ENCODE measurements around the gene RNF208.

RNF208 gene

DNA sequence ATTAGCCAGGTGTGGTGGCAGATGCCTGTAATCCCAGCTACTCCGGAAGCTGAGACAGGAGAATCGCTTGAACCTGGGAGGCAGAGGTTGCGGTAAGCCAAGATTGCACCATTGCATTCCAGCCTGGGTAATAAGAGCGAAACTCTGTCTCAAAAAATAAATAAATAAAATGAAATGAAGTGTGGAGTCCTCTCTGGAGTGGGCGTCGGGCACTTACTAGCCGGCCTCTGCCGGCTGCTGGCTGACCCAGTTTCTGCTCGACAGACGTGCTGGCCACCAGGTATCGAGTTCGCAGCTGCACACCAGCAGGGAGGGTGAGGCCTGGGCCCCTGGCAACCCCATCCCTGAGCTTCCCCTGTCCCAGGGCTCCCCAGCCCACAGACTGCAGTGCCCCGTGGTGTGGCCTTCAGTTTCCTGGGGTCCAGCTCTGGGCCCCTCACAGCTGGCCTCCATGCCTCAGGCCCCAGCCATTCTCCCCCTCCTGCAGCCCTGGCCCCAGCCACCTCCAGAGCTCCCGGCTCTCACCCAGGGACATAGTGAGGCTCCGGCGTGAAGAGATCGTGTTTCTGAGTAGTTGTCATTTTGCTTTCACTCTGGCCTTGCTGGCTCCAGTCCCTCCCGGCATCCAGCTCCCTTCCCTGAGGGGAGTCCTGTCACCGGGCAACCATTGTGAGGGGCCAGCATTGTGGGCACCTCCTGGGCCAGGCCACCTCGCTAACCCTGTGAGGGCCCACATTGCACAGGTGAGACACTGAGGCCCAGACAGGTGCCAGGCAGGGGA lies 25.3 kb upstream of the RNF208 start:
- TF ChIP-seq, protein P1, sequence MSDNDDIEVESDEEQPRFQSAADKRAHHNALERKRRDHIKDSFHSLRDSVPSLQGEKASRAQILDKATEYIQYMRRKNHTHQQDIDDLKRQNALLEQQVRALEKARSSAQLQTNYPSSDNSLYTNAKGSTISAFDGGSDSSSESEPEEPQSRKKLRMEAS (IDR thresholded peaks at IDR 0.05): no peak
- TF ChIP-seq CREB1 (IDR thresholded peaks at IDR 0.05; ENCODE audit: low read depth) (no peak), RAD21 (IDR thresholded peaks at IDR 0.05; ENCODE audit: low read depth) (no peak), EP300 (IDR thresholded peaks at IDR 0.05; ENCODE audit: borderline replicate concordance) (no peak)

DNA sequence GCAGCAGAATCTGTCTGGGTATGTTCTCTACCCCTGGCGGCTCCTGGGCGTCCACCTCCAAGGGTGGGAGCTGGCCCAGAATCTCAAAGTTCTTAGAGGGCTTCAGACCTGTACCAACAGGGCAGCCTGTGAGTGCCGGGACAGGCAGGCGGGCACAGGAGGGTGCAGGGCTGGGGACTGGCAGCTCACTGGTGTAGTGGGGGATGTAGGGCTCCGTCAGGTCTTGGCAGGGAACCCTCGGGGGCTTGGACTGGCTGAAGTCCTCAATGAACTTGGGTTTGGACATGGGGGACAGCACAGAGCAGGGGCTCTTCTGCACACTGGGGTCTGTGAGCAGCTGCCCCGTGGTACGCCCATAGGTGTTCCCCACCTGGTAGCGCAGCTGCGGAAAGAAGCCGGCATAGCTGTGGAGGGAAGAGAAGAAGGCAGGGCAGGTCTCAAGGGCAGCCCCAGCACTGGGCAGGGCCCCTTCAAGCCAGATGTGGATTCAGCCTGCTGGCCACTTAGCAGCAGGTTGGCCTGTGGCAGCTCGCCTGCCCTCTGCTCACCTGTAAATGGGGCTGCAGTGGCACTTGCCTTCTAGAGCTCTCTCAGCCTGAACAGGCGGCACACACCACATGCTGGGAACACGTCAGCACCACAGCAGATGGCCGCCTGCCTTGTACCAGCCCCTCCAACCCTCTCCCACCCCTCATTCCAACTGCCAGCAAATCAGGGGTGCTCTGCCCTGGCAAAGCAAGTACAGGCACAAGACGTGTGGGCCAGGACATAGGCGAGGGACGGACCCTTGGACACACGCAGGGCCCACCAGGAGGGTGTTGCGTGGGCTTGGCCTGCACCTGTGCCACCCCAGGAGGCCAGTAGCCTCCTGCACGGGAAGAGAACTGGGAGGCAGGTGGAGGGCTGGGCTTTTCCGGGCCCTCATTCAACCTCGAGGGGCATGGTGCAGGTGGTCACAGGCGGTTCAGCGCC lies 23.7 kb upstream of the RNF208 start:
- no peak for TF ChIP-seq TCF12 (IDR thresholded peaks at IDR 0.05; ENCODE audit: low read depth)
- no peak for TF ChIP-seq RAD21 (IDR thresholded peaks at IDR 0.05; ENCODE audit: low read depth)
- no peak for TF ChIP-seq FOXM1 (IDR thresholded peaks at IDR 0.05; ENCODE audit: borderline replicate concordance, low read depth)
- TF ChIP-seq YY1 (IDR thresholded peaks at IDR 0.05; ENCODE audit: low read depth): no peak
- no peak for TF ChIP-seq NFIC (IDR thresholded peaks at IDR 0.05)
- no peak for TF ChIP-seq EGR1 (IDR thresholded peaks at IDR 0.05)
- TF ChIP-seq, protein P2, sequence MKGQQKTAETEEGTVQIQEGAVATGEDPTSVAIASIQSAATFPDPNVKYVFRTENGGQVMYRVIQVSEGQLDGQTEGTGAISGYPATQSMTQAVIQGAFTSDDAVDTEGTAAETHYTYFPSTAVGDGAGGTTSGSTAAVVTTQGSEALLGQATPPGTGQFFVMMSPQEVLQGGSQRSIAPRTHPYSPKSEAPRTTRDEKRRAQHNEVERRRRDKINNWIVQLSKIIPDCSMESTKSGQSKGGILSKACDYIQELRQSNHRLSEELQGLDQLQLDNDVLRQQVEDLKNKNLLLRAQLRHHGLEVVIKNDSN (IDR thresholded peaks at IDR 0.05): no peak
- TF ChIP-seq CREB1 (IDR thresholded peaks at IDR 0.05; ENCODE audit: low read depth): no peak
- TF ChIP-seq, protein P3, sequence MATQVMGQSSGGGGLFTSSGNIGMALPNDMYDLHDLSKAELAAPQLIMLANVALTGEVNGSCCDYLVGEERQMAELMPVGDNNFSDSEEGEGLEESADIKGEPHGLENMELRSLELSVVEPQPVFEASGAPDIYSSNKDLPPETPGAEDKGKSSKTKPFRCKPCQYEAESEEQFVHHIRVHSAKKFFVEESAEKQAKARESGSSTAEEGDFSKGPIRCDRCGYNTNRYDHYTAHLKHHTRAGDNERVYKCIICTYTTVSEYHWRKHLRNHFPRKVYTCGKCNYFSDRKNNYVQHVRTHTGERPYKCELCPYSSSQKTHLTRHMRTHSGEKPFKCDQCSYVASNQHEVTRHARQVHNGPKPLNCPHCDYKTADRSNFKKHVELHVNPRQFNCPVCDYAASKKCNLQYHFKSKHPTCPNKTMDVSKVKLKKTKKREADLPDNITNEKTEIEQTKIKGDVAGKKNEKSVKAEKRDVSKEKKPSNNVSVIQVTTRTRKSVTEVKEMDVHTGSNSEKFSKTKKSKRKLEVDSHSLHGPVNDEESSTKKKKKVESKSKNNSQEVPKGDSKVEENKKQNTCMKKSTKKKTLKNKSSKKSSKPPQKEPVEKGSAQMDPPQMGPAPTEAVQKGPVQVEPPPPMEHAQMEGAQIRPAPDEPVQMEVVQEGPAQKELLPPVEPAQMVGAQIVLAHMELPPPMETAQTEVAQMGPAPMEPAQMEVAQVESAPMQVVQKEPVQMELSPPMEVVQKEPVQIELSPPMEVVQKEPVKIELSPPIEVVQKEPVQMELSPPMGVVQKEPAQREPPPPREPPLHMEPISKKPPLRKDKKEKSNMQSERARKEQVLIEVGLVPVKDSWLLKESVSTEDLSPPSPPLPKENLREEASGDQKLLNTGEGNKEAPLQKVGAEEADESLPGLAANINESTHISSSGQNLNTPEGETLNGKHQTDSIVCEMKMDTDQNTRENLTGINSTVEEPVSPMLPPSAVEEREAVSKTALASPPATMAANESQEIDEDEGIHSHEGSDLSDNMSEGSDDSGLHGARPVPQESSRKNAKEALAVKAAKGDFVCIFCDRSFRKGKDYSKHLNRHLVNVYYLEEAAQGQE (IDR thresholded peaks at IDR 0.05; ENCODE audit: low read depth): no peak
- no peak for TF ChIP-seq TEAD4 (IDR thresholded peaks at IDR 0.05)
- TF ChIP-seq TAF1 (IDR thresholded peaks at IDR 0.05; ENCODE audit: low read depth): no peak
- TF ChIP-seq ZBTB7A (IDR thresholded peaks at IDR 0.05; ENCODE audit: low read depth): no peak
- TF ChIP-seq EP300 (IDR thresholded peaks at IDR 0.05; ENCODE audit: borderline replicate concordance): no peak
- TF ChIP-seq CEBPB (IDR thresholded peaks at IDR 0.05): no peak
- TF ChIP-seq, protein P1 (IDR thresholded peaks at IDR 0.05): no peak

DNA sequence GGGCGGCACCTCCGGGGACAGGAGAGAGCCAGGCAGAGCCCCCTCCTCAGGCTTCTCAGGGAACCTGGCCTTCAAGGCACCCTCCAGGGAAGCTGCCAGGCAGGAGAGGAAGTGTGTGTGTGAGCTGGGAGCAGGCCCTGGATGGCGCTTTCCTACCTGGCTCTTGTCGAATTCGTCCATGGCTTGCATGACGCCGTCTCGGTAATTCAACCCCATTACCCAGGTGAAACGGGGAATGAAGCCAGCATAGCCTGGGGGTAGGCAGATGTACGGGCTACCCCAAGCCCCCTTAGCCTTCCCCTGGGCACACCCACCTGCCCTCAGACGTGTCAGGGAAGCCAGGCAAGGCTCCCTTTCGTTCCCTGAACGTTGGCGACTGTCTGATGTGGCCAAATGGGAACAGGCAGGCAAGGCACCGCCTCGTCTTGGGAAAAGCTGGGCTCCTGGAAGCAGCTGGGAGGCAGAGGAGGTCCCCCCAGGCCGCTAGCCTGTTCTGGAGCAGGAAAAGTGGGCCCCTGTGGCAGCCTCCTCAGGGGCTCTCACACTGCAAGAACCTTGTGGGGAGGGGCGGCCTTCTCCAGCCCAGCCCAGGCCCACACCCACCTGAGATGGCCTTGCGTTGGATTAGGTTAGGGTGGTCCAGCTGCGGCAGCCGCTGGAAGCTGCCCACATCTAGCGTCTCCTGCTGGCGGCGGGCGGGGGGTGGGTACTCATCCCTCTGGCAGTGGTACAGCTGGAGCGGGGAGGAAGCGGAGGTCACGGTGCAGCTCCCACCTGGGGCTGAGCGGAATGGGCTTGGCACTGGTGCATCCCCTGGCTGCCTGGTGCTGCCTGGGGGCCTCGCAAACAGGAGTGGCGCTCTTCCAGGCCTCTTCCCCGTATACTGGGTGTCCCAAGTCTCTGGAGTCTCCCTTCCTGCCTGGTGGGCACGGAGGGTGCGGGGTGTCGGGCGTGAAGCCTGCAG lies 22.7 kb upstream of the RNF208 start:
- TF ChIP-seq ZBTB7A (IDR thresholded peaks at IDR 0.05; ENCODE audit: low read depth): no peak
- TF ChIP-seq, protein P3 (IDR thresholded peaks at IDR 0.05; ENCODE audit: low read depth): no peak
- TF ChIP-seq, protein P2 (IDR thresholded peaks at IDR 0.05): no peak
- no peak for TF ChIP-seq CREB1 (IDR thresholded peaks at IDR 0.05; ENCODE audit: low read depth)
- TF ChIP-seq NFIC (IDR thresholded peaks at IDR 0.05): no peak
- TF ChIP-seq, protein P1 (IDR thresholded peaks at IDR 0.05): no peak
- no peak for TF ChIP-seq FOXM1 (IDR thresholded peaks at IDR 0.05; ENCODE audit: borderline replicate concordance, low read depth)
- no peak for TF ChIP-seq RAD21 (IDR thresholded peaks at IDR 0.05; ENCODE audit: low read depth)
- no peak for TF ChIP-seq TAF1 (IDR thresholded peaks at IDR 0.05; ENCODE audit: low read depth)
- no peak for TF ChIP-seq EP300 (IDR thresholded peaks at IDR 0.05; ENCODE audit: borderline replicate concordance)
- no peak for TF ChIP-seq TCF12 (IDR thresholded peaks at IDR 0.05; ENCODE audit: low read depth)
- no peak for TF ChIP-seq YY1 (IDR thresholded peaks at IDR 0.05; ENCODE audit: low read depth)
- no peak for TF ChIP-seq EGR1 (IDR thresholded peaks at IDR 0.05)
